MM.1S (cell line): ENCODE data around the gene PHF21A.

Source experiments
- CTCF ChIP-seq: fragments of 300-600 bp; sonication (generic); IDR thresholded peaks from 2 replicates; pipeline ENCODE4 v1.5.1; 2016; ENCODE audit warnings: antibody characterized with exemption, low read length, mixed read lengths
- EZH2 ChIP-seq: fragments of 300-600 bp; sonication (generic); optimal IDR thresholded peaks from 2 replicates; pipeline ENCODE3; 2017; ENCODE audit warnings: low read depth, mild to moderate bottlenecking, antibody characterized with exemption, low read length, mixed read lengths

- TF ChIP-seq EZH2 (no peak), CTCF (no peak)
Measured at GRCh38 chr11:46149342-46149741, 28.1 kb upstream of the PHF21A start.
